ENCODE data around the gene PCAT6. TPM values are rescaled to one million over a fixed set of nuclear protein-coding genes. Genes with fewer than 3 reads are reported as not detected.

PCAT6 gene
- total and polyA plus RNA-seq, 2 of the 8 experiments (the other 6 are each of a cell fraction or from before 2014, with no cell fraction given) = 4.6 to 14.7 TPM

GRCh38 chr1:202802034-202802433 is 8.7 kb upstream of the PCAT6 start (continued):
- no peak for TF ChIP-seq YY1 (IDR thresholded peaks at IDR 0.05; ENCODE audit: low read depth, low read length)
- no peak for TF ChIP-seq RNF2 (IDR thresholded peaks at IDR 0.05; ENCODE audit: borderline replicate concordance, low read depth, low read length, missing control alignments, poor library complexity, severe bottlenecking)
- TF ChIP-seq SAP30 (IDR thresholded peaks at IDR 0.05; ENCODE audit: insufficient read depth, insufficient replicate concordance, low read length) = no peak
- no peak for TF ChIP-seq CHD2 (IDR thresholded peaks at IDR 0.05; ENCODE audit: low read length)
- TF ChIP-seq JUND (IDR thresholded peaks at IDR 0.05; ENCODE audit: low read length) = no peak
- no peak for TF ChIP-seq TCF12 (IDR thresholded peaks at IDR 0.05; ENCODE audit: low read depth, low read length)
- TF ChIP-seq, protein P1, sequence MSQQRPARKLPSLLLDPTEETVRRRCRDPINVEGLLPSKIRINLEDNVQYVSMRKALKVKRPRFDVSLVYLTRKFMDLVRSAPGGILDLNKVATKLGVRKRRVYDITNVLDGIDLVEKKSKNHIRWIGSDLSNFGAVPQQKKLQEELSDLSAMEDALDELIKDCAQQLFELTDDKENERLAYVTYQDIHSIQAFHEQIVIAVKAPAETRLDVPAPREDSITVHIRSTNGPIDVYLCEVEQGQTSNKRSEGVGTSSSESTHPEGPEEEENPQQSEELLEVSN (IDR thresholded peaks at IDR 0.05) = no peak
- no peak for TF ChIP-seq SP2 (IDR thresholded peaks at IDR 0.05; ENCODE audit: low read length)
